C4-2B (cell line): ENCODE results near the gene STRN.
"Not testable (repeated sequence)": the region's sequence is repeated elsewhere in the genome, so short reads cannot be mapped to it uniquely, and the experiment has no call there.

Experiments
- ZFX ChIP-seq: fragments of 450-650 bp; IDR thresholded peaks from 2 replicates; pipeline ENCODE4 v1.6.1; 2017
- TF ChIP-seq, protein P1 (sequence below): fragments of 450-650 bp; conservative IDR thresholded peaks from 2 replicates; pipeline ENCODE4 v1.5.1; 2017; ENCODE audit warnings: mild to moderate bottlenecking

DNA sequence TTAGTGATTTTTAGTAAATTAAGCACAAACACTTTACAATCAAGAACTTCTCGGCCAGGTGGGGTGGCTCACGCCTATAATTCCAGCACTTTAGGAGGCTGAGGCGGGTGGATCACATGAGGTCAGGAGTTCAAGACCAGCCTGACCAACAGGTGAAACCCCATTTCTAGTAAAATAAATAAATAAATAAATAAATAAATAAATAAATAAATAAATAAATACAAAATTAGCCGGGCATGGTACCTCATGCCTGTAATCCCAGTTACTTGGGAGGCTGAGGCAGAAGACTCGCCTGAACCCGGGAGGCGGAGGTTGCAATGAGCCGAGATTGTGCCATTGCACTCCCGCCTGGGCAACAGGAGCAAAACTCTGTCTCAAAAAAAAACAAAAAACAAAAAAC is 79.2 kb downstream of the STRN start:
- TF ChIP-seq, protein P1, sequence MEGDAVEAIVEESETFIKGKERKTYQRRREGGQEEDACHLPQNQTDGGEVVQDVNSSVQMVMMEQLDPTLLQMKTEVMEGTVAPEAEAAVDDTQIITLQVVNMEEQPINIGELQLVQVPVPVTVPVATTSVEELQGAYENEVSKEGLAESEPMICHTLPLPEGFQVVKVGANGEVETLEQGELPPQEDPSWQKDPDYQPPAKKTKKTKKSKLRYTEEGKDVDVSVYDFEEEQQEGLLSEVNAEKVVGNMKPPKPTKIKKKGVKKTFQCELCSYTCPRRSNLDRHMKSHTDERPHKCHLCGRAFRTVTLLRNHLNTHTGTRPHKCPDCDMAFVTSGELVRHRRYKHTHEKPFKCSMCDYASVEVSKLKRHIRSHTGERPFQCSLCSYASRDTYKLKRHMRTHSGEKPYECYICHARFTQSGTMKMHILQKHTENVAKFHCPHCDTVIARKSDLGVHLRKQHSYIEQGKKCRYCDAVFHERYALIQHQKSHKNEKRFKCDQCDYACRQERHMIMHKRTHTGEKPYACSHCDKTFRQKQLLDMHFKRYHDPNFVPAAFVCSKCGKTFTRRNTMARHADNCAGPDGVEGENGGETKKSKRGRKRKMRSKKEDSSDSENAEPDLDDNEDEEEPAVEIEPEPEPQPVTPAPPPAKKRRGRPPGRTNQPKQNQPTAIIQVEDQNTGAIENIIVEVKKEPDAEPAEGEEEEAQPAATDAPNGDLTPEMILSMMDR: not testable (repeated sequence)
- not testable (repeated sequence) for TF ChIP-seq ZFX
